ENCODE results near the gene CCDC88A.

DNA sequence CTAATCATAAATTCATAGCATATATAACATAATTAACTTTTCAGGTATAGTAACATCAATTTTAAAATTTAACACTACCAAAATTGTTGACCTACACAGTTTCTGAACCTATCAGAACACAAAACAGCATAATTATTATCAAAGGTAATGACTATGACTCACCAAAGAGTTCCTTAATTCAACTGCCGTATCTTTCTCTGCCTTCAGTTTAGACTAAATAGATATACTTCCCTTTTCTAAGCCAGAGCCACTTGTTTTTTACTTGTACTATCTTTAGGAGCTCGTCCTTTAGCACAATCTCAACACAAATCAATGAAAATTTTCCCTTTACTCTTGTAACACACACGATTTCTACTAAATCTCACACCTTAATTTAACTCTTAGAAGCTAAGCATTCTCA is 54.4 kb downstream of the CCDC88A start:
- TF ChIP-seq, protein P1, sequence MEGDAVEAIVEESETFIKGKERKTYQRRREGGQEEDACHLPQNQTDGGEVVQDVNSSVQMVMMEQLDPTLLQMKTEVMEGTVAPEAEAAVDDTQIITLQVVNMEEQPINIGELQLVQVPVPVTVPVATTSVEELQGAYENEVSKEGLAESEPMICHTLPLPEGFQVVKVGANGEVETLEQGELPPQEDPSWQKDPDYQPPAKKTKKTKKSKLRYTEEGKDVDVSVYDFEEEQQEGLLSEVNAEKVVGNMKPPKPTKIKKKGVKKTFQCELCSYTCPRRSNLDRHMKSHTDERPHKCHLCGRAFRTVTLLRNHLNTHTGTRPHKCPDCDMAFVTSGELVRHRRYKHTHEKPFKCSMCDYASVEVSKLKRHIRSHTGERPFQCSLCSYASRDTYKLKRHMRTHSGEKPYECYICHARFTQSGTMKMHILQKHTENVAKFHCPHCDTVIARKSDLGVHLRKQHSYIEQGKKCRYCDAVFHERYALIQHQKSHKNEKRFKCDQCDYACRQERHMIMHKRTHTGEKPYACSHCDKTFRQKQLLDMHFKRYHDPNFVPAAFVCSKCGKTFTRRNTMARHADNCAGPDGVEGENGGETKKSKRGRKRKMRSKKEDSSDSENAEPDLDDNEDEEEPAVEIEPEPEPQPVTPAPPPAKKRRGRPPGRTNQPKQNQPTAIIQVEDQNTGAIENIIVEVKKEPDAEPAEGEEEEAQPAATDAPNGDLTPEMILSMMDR (IDR thresholded peaks at IDR 0.05; ENCODE audit: poor library complexity) = no peak
- no peak for TF ChIP-seq EZH2phosphoT487 (IDR thresholded peaks at IDR 0.05; ENCODE audit: low read depth, severe bottlenecking, unreplicated experiment)

Data from hepatocyte (in vitro differentiated cells).